HepG2 (cell line): ENCODE data around the gene OSBPL3. TPM values are rescaled to one million over a fixed set of nuclear protein-coding genes. Genes with fewer than 3 reads are reported as not detected.

Source experiments
- ATAC-seq: fragments of 200-7000 bp; cut with Tn5 transposase; 3 replicates; pipeline ENCODE4 v1.9.1; 2020; ENCODE audit warnings: mild to moderate bottlenecking, moderate library complexity
- BruUV-seq: library from RNA; stranded (reverse); fragments of 400-500 nt; replicated peaks from 2 replicates; lab custom pipeline; 2021; lab: Mats Ljungman, UMichigan
- CTCF ChIA-PET: fragments of 300-600 bp; formaldehyde crosslinking; extraction: SDS; loops from one replicate; lab custom pipeline; 2021; ENCODE audit warnings: low total read pairs, inconsistent platforms, low intra/inter-chr PET ratio; lab: Yijun Ruan, JAX
- POLR2A ChIA-PET: fragments of 350-600 bp; sonication (Branson Sonifier 250); formaldehyde crosslinking; loops from one replicate; lab custom pipeline; 2020; ENCODE audit warnings: antibody characterized with exemption, inconsistent platforms; lab: Yijun Ruan, JAX
- DNase-seq: peaks from one replicate; pipeline ENCODE4 v3.0.0-alpha.2; 2015; ENCODE audit warnings: low spot score
- FAIRE-seq: peaks from 3 replicates; lab custom pipeline; 2011; peaks lifted over from hg19 to GRCh38; lab: Jason Lieb, UNC
- H2AFZ ChIP-seq: one replicate; pipeline ENCODE4 v1.6.1; 2011; ENCODE audit warnings: low read length, inconsistent platforms
- H3K27ac ChIP-seq: fragments of 300-600 bp; 3 replicates; pipeline ENCODE4 v1.8.0; 2011; ENCODE audit warnings: mixed run types, mild to moderate bottlenecking, mixed read lengths, low read length, inconsistent platforms; ENCODE audit not compliant: insufficient read depth; ENCODE audit errors: extremely low read length
- H3K27me3 ChIP-seq, 2 experiments: fragments of 200-600 bp in 1 of 2; 2 replicates in 1 of 2; 3 replicates in 1 of 2; pipeline versions ENCODE4 v1.6.0 to v1.8.0; 2011; ENCODE audit warnings: low read length in 2 of 2, mild to moderate bottlenecking in 2 of 2, moderate library complexity in 2 of 2, inconsistent platforms in 1 of 2; ENCODE audit not compliant: insufficient read depth in 2 of 2, control insufficient read depth in 1 of 2
- H3K36me3 ChIP-seq, 2 experiments: fragments of 200-600 bp in 1 of 2; replicated peaks in 1 of 2; 2 replicates in 1 of 2; 3 replicates in 1 of 2; pipeline versions ENCODE4 v1.5.1 to v1.8.0; 2011; ENCODE audit warnings: low read length in 2 of 2, inconsistent platforms in 1 of 2; ENCODE audit not compliant: insufficient read depth in 2 of 2, control insufficient read depth in 1 of 2
- H3K4me1 ChIP-seq: 2 replicates; pipeline ENCODE4 v1.5.1; 2012; ENCODE audit warnings: low read length, inconsistent platforms; ENCODE audit not compliant: insufficient read depth
- H3K4me2 ChIP-seq: 2 replicates; pipeline ENCODE4 v1.6.0; 2011; ENCODE audit warnings: low read depth, low read length, inconsistent platforms
- H3K4me3 ChIP-seq, 3 experiments: fragments of 200-600 bp in 1 of 3; sonication (generic), shearing (Covaris generic) in 1 of 3; replicated peaks in 1 of 3; 2 replicates each; pipeline ENCODE4 v1.5.1; 2011 to 2016; ENCODE audit warnings: low read length in 3 of 3, inconsistent platforms in 2 of 3, low read depth in 2 of 3, mild to moderate bottlenecking in 2 of 3, control low read depth in 1 of 3, mixed read lengths in 1 of 3; ENCODE audit not compliant: insufficient read depth in 1 of 3
- H3K79me2 ChIP-seq: one replicate; pipeline ENCODE4 v1.6.1; 2011; ENCODE audit warnings: low read length, inconsistent platforms; ENCODE audit not compliant: insufficient read depth
- H3K9ac ChIP-seq: 2 replicates; pipeline ENCODE4 v1.6.0; 2011; ENCODE audit warnings: mild to moderate bottlenecking, low read depth, low read length, inconsistent platforms; ENCODE audit not compliant: insufficient read depth
- H3K9me3 ChIP-seq: 2 replicates; pipeline ENCODE4 v1.5.1; 2012; ENCODE audit warnings: mild to moderate bottlenecking, low read length
- H4K20me1 ChIP-seq: 2 replicates; pipeline ENCODE4 v1.6.0; 2011; ENCODE audit warnings: inconsistent platforms, mild to moderate bottlenecking, low read length, moderate library complexity; ENCODE audit not compliant: insufficient read depth
- PAF1 ChIP-seq: IDR thresholded peaks from 2 replicates; pipeline ENCODE4 v1.6.1; 2016; ENCODE audit warnings: missing genetic modification reagents, missing compliant biosample characterization
- SRSF9 ChIP-seq: fragments of 200-400 bp; formaldehyde crosslinking; IDR thresholded peaks from 2 replicates; pipeline ENCODE4 v1.6.1; 2018; ENCODE audit warnings: borderline replicate concordance, mild to moderate bottlenecking, low read depth, low read length; ENCODE audit not compliant: insufficient read depth, poor library complexity, severe bottlenecking
- TGIF2 ChIP-seq: IDR thresholded peaks from 2 replicates; pipeline ENCODE4 v1.6.1; 2016; ENCODE audit warnings: control low read depth, missing compliant biosample characterization
- ZNF382 ChIP-seq: sonication (generic); formaldehyde crosslinking; IDR thresholded peaks from 2 replicates; pipeline ENCODE4 v1.5.0; 2020; ENCODE audit warnings: missing genetic modification reagents, mild to moderate bottlenecking, borderline replicate concordance
- WGBS: methylation state at CpG from one replicate; pipeline ENCODE4 v1.1.6; 2017; ENCODE audit warnings: low lambda C conversion rate; 5-methylcytosine and 5-hydroxymethylcytosine counted together
- in situ Hi-C: cut with HindIII; loops from 2 replicates; pipeline ENCODE4 v1.10.0; 2017; ENCODE audit warnings: low pct_unique_long_range_greater_than_20kb; ENCODE audit not compliant: extremely low pct_ligation_motif_present
- intact Hi-C: fragments of 100-400 bp; cut with micrococcal nuclease; formaldehyde crosslinking; loops from one replicate; pipeline ENCODE4 v1.10.0; 2022; ENCODE audit not compliant: unreplicated experiment
- polyA plus RNA-seq, 8 experiments: library from polyadenylated mRNA; depleted of rRNA in 3 of 8; stranded (reverse) in 7 of 8; unstranded in 1 of 8; fragments of >200 nt; fragmentation: Illumina TruSeq in 4 of 8; extraction: Trizol in 4 of 8; gene quantifications; 2 replicates each; pipeline versions ENCODE4 v1.2.1 to v1.2.3, GENCODE V29; 2011 to 2016; ENCODE audit warnings: low read depth in 4 of 8, missing spikeins in 1 of 8, mixed read lengths in 1 of 8; ENCODE audit not compliant: insufficient read depth in 1 of 8
- total RNA-seq, 5 experiments: library from RNA; depleted of rRNA; stranded (reverse); fragments of >200 nt; fragmentation: Illumina TruSeq; extraction: Trizol; gene quantifications; 2 replicates each; pipeline ENCODE4 v1.2.3, GENCODE V29; 2016; ENCODE audit warnings: low read depth in 1 of 5
- TF ChIP-seq, protein P1 (sequence below), 2 experiments: sonication (generic) in 1 of 2; formaldehyde crosslinking in 1 of 2; IDR thresholded peaks; 2 replicates each; pipeline versions ENCODE4 v1.4.0 to v1.6.1; 2016 to 2020; ENCODE audit warnings: borderline replicate concordance in 1 of 2, low read depth in 1 of 2, mild to moderate bottlenecking in 1 of 2, missing genetic modification reagents in 1 of 2
- TF ChIP-seq, protein P2 (sequence below): sonication (generic); formaldehyde crosslinking; IDR thresholded peaks from 2 replicates; pipeline ENCODE4 v1.5.0; 2020; ENCODE audit warnings: missing genetic modification reagents

Gene OSBPL3
- total and polyA plus RNA-seq, 2 of the 13 experiments (the other 11 are each of a cell fraction or from before 2014, with no cell fraction given) = 8.8 to 28.9 TPM

DNA sequence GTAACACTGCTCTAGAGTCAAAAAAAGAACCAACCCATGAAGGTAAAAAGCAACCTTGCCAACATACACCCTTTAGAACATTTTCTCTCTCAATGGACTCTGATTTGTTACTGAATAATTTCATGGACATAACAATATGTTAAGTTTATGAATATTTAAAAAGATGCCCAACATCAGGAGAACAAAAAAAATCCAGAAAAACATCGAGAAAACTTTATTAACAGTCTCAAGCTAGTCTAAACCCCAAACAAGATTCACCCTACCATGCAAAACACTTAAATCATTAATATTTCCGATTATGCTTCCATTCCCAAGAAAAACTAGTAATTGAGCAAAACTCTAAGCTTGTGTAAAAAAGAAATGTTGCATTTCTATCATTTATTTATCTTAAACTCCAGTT, 46.7 kb downstream of the OSBPL3 start:
- BruUV-seq = no TSS peak
- Histone ChIP-seq H3K9me3 (no peaks in the 10 kb centered on the region), H3K9ac (no peak overlapping the region), H3K27ac (no peak overlapping the region), H3K27me3 (no peaks in the 10 kb centered on the region), H4K20me1 (0 out of 2 replicates have a peak, but pooled peaks cover 2% of the 10 kb centered on the region), H3K79me2 (peaks cover 64% of the 10 kb centered on the region), H3K4me2 (no peak overlapping the region), H2AFZ (no peak overlapping the region), H3K4me1 (0 out of 2 replicates have a peak, but pooled peaks cover 8% of the 10 kb centered on the region), H3K4me3 (no peak overlapping the region), H3K36me3 (no peaks in the 10 kb centered on the region)
- intact Hi-C loops (no loop called here), in situ Hi-C loops (no loop called here)
- no peak for FAIRE-seq
- ChIA-PET CTCF (no interaction called here), POLR2A (no interaction called here)
- TF ChIP-seq, protein P1, sequence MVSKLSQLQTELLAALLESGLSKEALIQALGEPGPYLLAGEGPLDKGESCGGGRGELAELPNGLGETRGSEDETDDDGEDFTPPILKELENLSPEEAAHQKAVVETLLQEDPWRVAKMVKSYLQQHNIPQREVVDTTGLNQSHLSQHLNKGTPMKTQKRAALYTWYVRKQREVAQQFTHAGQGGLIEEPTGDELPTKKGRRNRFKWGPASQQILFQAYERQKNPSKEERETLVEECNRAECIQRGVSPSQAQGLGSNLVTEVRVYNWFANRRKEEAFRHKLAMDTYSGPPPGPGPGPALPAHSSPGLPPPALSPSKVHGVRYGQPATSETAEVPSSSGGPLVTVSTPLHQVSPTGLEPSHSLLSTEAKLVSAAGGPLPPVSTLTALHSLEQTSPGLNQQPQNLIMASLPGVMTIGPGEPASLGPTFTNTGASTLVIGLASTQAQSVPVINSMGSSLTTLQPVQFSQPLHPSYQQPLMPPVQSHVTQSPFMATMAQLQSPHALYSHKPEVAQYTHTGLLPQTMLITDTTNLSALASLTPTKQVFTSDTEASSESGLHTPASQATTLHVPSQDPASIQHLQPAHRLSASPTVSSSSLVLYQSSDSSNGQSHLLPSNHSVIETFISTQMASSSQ (IDR thresholded peaks at IDR 0.05; ENCODE audit: low read depth) = no peak
- TF ChIP-seq, protein P1 (CRISPR knock-in tag; IDR thresholded peaks at IDR 0.05; ENCODE audit: borderline replicate concordance) = no peak
- TF ChIP-seq, protein P2, sequence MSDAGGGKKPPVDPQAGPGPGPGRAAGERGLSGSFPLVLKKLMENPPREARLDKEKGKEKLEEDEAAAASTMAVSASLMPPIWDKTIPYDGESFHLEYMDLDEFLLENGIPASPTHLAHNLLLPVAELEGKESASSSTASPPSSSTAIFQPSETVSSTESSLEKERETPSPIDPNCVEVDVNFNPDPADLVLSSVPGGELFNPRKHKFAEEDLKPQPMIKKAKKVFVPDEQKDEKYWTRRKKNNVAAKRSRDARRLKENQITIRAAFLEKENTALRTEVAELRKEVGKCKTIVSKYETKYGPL (CRISPR knock-in tag) = no peak
- TF ChIP-seq TGIF2 (CRISPR knock-in tag) (no peak), ZNF382 (no peak), PAF1 (CRISPR knock-in tag) (no peak), SRSF9 (no peak)
- no peak for DNase-seq
- ATAC-seq = no peak
- 93% methylated on average over 2 of the region's 2 CpGs for WGBS
